GM12878 (cell line): ENCODE measurements around the gene RASGRP3. TPM values are rescaled to one million over a fixed set of nuclear protein-coding genes. Genes with fewer than 3 reads are reported as not detected.

Experiments used
- CTCF ChIP-seq, 3 experiments: IDR thresholded peaks in 2 of 3; conservative IDR thresholded peaks in 1 of 3; 2 replicates each; pipeline ENCODE4 v1.5.1; 2011; ENCODE audit warnings: low read depth in 3 of 3, low read length in 3 of 3, mild to moderate bottlenecking in 3 of 3, control low read depth in 2 of 3, moderate library complexity in 2 of 3, inconsistent platforms in 1 of 3, mixed read lengths in 1 of 3; ENCODE audit not compliant: control insufficient read depth in 2 of 3, insufficient read depth in 1 of 3; ENCODE audit errors: extremely low read depth in 1 of 3
- DPF2 ChIP-seq: fragments of 450-650 bp; IDR thresholded peaks from 2 replicates; pipeline ENCODE4 v1.6.1; 2017; ENCODE audit warnings: mild to moderate bottlenecking
- ELK1 ChIP-seq: IDR thresholded peaks from 2 replicates; pipeline ENCODE4 v1.6.1; 2012; ENCODE audit warnings: low read depth, low read length, improper control_type of control experiment
- GATAD2B ChIP-seq: fragments of 450-650 bp; conservative IDR thresholded peaks from 2 replicates; pipeline ENCODE4 v1.6.1; 2017; ENCODE audit warnings: low read depth, mild to moderate bottlenecking, moderate library complexity
- MAX ChIP-seq: IDR thresholded peaks from 2 replicates; pipeline ENCODE4 v1.6.1; 2012; ENCODE audit warnings: low read depth, low read length, improper control_type of control experiment
- MEF2B ChIP-seq: fragments of 450-650 bp; IDR thresholded peaks from 2 replicates; pipeline ENCODE4 v1.6.1; 2018; ENCODE audit warnings: mild to moderate bottlenecking, moderate library complexity; ENCODE audit not compliant: partially characterized antibody, poor library complexity, severe bottlenecking
- MLLT1 ChIP-seq: fragments of 450-650 bp; IDR thresholded peaks from 2 replicates; pipeline ENCODE4 v1.6.1; 2016; ENCODE audit warnings: mild to moderate bottlenecking
- NBN ChIP-seq: fragments of 450-650 bp; IDR thresholded peaks from 2 replicates; pipeline ENCODE4 v1.6.1; 2016
- NKRF ChIP-seq: fragments of 450-650 bp; conservative IDR thresholded peaks from 2 replicates; pipeline ENCODE4 v1.6.1; 2017; ENCODE audit warnings: mild to moderate bottlenecking, moderate library complexity
- NR2F1 ChIP-seq: fragments of 450-650 bp; conservative IDR thresholded peaks from 2 replicates; pipeline ENCODE4 v1.6.1; 2017; ENCODE audit warnings: mild to moderate bottlenecking
- PAX5 ChIP-seq: IDR thresholded peaks from 2 replicates; pipeline ENCODE4 v1.6.1; 2011; ENCODE audit warnings: low read depth, low read length, borderline replicate concordance
- PAX8 ChIP-seq: fragments of 450-650 bp; IDR thresholded peaks from 2 replicates; pipeline ENCODE4 v1.6.1; 2017; ENCODE audit warnings: mild to moderate bottlenecking, moderate library complexity
- PML ChIP-seq: IDR thresholded peaks from 2 replicates; pipeline ENCODE4 v1.6.1; 2012; ENCODE audit warnings: low read length, inconsistent platforms
- POU2F2 ChIP-seq: IDR thresholded peaks from 3 replicates; pipeline ENCODE4 v1.6.1; 2011; ENCODE audit warnings: low read depth, mild to moderate bottlenecking, low read length, borderline replicate concordance
- RELA ChIP-seq: fragments of 450-650 bp; IDR thresholded peaks from 2 replicates; pipeline ENCODE4 v1.8.0; 2014; ENCODE audit warnings: borderline replicate concordance; ENCODE audit not compliant: partially characterized antibody
- TAF1 ChIP-seq: IDR thresholded peaks from 2 replicates; pipeline ENCODE4 v1.6.1; 2011; ENCODE audit warnings: mild to moderate bottlenecking, low read depth, low read length, borderline replicate concordance
- polyA plus RNA-seq, 11 experiments: library from polyadenylated mRNA; depleted of rRNA in 4 of 11; unstranded in 6 of 11; stranded (reverse) in 5 of 11; fragments of >200 nt; fragmentation: Nextera tagmentation in 4 of 11; fragmentation: Illumina TruSeq in 1 of 11; extraction: Ambion mirVana in 4 of 11; extraction: Trizol in 1 of 11; gene quantifications; 1 replicate in 1 of 11; 2 replicates in 10 of 11; pipeline versions ENCODE4 v1.2.1 to v1.2.3, GENCODE V29; 2011 to 2016; ENCODE audit warnings: inconsistent platforms in 2 of 11, missing spikeins in 2 of 11, low read depth in 1 of 11
- total RNA-seq, 4 experiments: library from RNA; depleted of rRNA in 3 of 4; stranded (reverse); fragments of >200 nt in 3 of 4; fragmentation: Illumina TruSeq in 1 of 4; extraction: Trizol in 1 of 4; gene quantifications; 2 replicates each; pipeline versions ENCODE4 v1.2.1 to v1.2.3, GENCODE V29; 2013 to 2021
- TF ChIP-seq, protein P1 (sequence below): fragments of 450-650 bp; IDR thresholded peaks from 2 replicates; pipeline ENCODE4 v1.6.1; 2017; ENCODE audit warnings: borderline replicate concordance
- TF ChIP-seq, protein P2 (sequence below): IDR thresholded peaks from 2 replicates; pipeline ENCODE4 v1.6.1; 2012; ENCODE audit warnings: mild to moderate bottlenecking, low read depth, low read length

Gene RASGRP3
- total and polyA plus RNA-seq, 10 of the 15 experiments (the other 5 are each of a cell fraction or from before 2014, with no cell fraction given): 31.6 to 106 (median 64.7) TPM

DNA sequence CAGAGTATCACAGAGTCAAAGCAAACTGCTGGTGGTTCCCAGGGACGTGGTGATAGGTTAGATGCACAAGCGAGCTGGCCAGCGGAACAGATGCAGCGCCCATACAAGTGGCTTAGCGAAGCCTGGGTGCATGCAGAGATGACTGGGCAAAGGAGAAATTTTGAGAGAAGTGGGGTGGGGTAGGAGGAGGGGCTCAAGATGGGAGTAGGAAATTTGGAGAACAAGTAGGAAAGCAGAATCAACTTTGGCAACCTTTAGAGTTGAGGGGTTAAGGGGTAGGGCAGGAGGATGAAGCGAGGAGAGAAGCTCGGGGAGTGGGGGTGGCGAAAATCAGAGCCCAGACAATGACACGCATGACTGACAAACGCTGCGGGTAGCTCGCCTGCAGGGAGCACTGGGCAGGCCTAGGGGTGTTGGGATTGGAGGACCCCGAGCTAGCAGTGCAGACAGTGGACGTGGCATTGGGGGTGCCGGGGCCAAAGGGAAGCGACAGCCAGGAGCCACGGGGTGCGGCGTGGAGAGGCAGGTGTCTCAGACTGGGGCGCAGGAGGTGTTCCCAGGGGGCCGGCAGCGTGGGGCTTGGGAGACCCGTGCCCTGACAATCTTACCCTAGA, 122.2 kb downstream of the RASGRP3 start (continued):
- no peak for TF ChIP-seq POU2F2
- TF ChIP-seq NBN: peak; percentile 82; the same call in 1 of the 2 replicates
- no peak for TF ChIP-seq PAX8
- TF ChIP-seq NKRF: peak; percentile 90
- TF ChIP-seq, protein P1, sequence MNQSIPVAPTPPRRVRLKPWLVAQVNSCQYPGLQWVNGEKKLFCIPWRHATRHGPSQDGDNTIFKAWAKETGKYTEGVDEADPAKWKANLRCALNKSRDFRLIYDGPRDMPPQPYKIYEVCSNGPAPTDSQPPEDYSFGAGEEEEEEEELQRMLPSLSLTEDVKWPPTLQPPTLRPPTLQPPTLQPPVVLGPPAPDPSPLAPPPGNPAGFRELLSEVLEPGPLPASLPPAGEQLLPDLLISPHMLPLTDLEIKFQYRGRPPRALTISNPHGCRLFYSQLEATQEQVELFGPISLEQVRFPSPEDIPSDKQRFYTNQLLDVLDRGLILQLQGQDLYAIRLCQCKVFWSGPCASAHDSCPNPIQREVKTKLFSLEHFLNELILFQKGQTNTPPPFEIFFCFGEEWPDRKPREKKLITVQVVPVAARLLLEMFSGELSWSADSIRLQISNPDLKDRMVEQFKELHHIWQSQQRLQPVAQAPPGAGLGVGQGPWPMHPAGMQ: no peak
- TF ChIP-seq PAX5: peak; percentile 80; the same call in 1 of the 2 replicates
- no peak; the same call in 1 of the 2 replicates for TF ChIP-seq GATAD2B
- TF ChIP-seq DPF2: peak; percentile 72
- 0 out of 2 replicates have a peak, but pooled peaks have one; percentile 5 for TF ChIP-seq PML
- TF ChIP-seq MAX: no peak
- no peak for TF ChIP-seq CTCF (IDR thresholded peaks at IDR 0.05 in 2 of 3, conservative IDR thresholded peaks at IDR 0.05 in 1 of 3; ENCODE audit: control insufficient read depth in 2 of 3, extremely low read depth in 1 of 3, insufficient read depth in 1 of 3, low read depth in 3 of 3, low read length in 3 of 3)
- no peak for TF ChIP-seq RELA
- TF ChIP-seq MLLT1: peak; percentile 70
- TF ChIP-seq NR2F1: peak; percentile 25
- TF ChIP-seq TAF1: peak; percentile 38; the same call in 1 of the 2 replicates
- TF ChIP-seq, protein P2, sequence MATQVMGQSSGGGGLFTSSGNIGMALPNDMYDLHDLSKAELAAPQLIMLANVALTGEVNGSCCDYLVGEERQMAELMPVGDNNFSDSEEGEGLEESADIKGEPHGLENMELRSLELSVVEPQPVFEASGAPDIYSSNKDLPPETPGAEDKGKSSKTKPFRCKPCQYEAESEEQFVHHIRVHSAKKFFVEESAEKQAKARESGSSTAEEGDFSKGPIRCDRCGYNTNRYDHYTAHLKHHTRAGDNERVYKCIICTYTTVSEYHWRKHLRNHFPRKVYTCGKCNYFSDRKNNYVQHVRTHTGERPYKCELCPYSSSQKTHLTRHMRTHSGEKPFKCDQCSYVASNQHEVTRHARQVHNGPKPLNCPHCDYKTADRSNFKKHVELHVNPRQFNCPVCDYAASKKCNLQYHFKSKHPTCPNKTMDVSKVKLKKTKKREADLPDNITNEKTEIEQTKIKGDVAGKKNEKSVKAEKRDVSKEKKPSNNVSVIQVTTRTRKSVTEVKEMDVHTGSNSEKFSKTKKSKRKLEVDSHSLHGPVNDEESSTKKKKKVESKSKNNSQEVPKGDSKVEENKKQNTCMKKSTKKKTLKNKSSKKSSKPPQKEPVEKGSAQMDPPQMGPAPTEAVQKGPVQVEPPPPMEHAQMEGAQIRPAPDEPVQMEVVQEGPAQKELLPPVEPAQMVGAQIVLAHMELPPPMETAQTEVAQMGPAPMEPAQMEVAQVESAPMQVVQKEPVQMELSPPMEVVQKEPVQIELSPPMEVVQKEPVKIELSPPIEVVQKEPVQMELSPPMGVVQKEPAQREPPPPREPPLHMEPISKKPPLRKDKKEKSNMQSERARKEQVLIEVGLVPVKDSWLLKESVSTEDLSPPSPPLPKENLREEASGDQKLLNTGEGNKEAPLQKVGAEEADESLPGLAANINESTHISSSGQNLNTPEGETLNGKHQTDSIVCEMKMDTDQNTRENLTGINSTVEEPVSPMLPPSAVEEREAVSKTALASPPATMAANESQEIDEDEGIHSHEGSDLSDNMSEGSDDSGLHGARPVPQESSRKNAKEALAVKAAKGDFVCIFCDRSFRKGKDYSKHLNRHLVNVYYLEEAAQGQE: no peak
- no peak for TF ChIP-seq ELK1
- TF ChIP-seq MEF2B: peak; percentile 69
